HepG2 (cell line): ENCODE measurements around the gene MEGF11. TPM values are rescaled to one million over a fixed set of nuclear protein-coding genes. Genes with fewer than 3 reads are reported as not detected.

Source experiments
- ATAC-seq: fragments of 200-7000 bp; cut with Tn5 transposase; 3 replicates; pipeline ENCODE4 v1.9.1; 2020; ENCODE audit warnings: mild to moderate bottlenecking, moderate library complexity
- BruUV-seq: library from RNA; stranded (reverse); fragments of 400-500 nt; replicated peaks from 2 replicates; lab custom pipeline; 2021; lab: Mats Ljungman, UMichigan
- CTCF ChIA-PET: fragments of 300-600 bp; formaldehyde crosslinking; extraction: SDS; loops from one replicate; lab custom pipeline; 2021; ENCODE audit warnings: low total read pairs, inconsistent platforms, low intra/inter-chr PET ratio; lab: Yijun Ruan, JAX
- POLR2A ChIA-PET: fragments of 350-600 bp; sonication (Branson Sonifier 250); formaldehyde crosslinking; loops from one replicate; lab custom pipeline; 2020; ENCODE audit warnings: antibody characterized with exemption, inconsistent platforms; lab: Yijun Ruan, JAX
- DNase-seq: peaks from one replicate; pipeline ENCODE4 v3.0.0-alpha.2; 2015; ENCODE audit warnings: low spot score
- FAIRE-seq: peaks from 3 replicates; lab custom pipeline; 2011; peaks lifted over from hg19 to GRCh38; lab: Jason Lieb, UNC
- H2AFZ ChIP-seq: one replicate; pipeline ENCODE4 v1.6.1; 2011; ENCODE audit warnings: low read length, inconsistent platforms
- H3K27ac ChIP-seq: fragments of 300-600 bp; 3 replicates; pipeline ENCODE4 v1.8.0; 2011; ENCODE audit warnings: mixed run types, mild to moderate bottlenecking, mixed read lengths, low read length, inconsistent platforms; ENCODE audit not compliant: insufficient read depth; ENCODE audit errors: extremely low read length
- H3K27me3 ChIP-seq, 2 experiments: fragments of 200-600 bp in 1 of 2; 2 replicates in 1 of 2; 3 replicates in 1 of 2; pipeline versions ENCODE4 v1.6.0 to v1.8.0; 2011; ENCODE audit warnings: low read length in 2 of 2, mild to moderate bottlenecking in 2 of 2, moderate library complexity in 2 of 2, inconsistent platforms in 1 of 2; ENCODE audit not compliant: insufficient read depth in 2 of 2, control insufficient read depth in 1 of 2
- H3K36me3 ChIP-seq, 2 experiments: fragments of 200-600 bp in 1 of 2; replicated peaks in 1 of 2; 2 replicates in 1 of 2; 3 replicates in 1 of 2; pipeline versions ENCODE4 v1.5.1 to v1.8.0; 2011; ENCODE audit warnings: low read length in 2 of 2, inconsistent platforms in 1 of 2; ENCODE audit not compliant: insufficient read depth in 2 of 2, control insufficient read depth in 1 of 2
- H3K4me1 ChIP-seq: 2 replicates; pipeline ENCODE4 v1.5.1; 2012; ENCODE audit warnings: low read length, inconsistent platforms; ENCODE audit not compliant: insufficient read depth
- H3K4me2 ChIP-seq: 2 replicates; pipeline ENCODE4 v1.6.0; 2011; ENCODE audit warnings: low read depth, low read length, inconsistent platforms
- H3K4me3 ChIP-seq, 3 experiments: fragments of 200-600 bp in 1 of 3; sonication (generic), shearing (Covaris generic) in 1 of 3; replicated peaks in 1 of 3; 2 replicates each; pipeline ENCODE4 v1.5.1; 2011 to 2016; ENCODE audit warnings: low read length in 3 of 3, inconsistent platforms in 2 of 3, low read depth in 2 of 3, mild to moderate bottlenecking in 2 of 3, control low read depth in 1 of 3, mixed read lengths in 1 of 3; ENCODE audit not compliant: insufficient read depth in 1 of 3
- H3K79me2 ChIP-seq: one replicate; pipeline ENCODE4 v1.6.1; 2011; ENCODE audit warnings: low read length, inconsistent platforms; ENCODE audit not compliant: insufficient read depth
- H3K9ac ChIP-seq: 2 replicates; pipeline ENCODE4 v1.6.0; 2011; ENCODE audit warnings: mild to moderate bottlenecking, low read depth, low read length, inconsistent platforms; ENCODE audit not compliant: insufficient read depth
- H3K9me3 ChIP-seq: 2 replicates; pipeline ENCODE4 v1.5.1; 2012; ENCODE audit warnings: mild to moderate bottlenecking, low read length
- H4K20me1 ChIP-seq: 2 replicates; pipeline ENCODE4 v1.6.0; 2011; ENCODE audit warnings: inconsistent platforms, mild to moderate bottlenecking, low read length, moderate library complexity; ENCODE audit not compliant: insufficient read depth
- HNF4A ChIP-seq: sonication (generic); formaldehyde crosslinking; IDR thresholded peaks from 2 replicates; pipeline ENCODE4 v1.4.0; 2020; ENCODE audit warnings: missing genetic modification reagents
- STAG1 ChIP-seq: sonication (generic); formaldehyde crosslinking; IDR thresholded peaks from 2 replicates; pipeline ENCODE4 v1.4.0; 2020; ENCODE audit warnings: missing genetic modification reagents
- TFDP1 ChIP-seq: IDR thresholded peaks from 2 replicates; pipeline ENCODE4 v1.6.1; 2016; ENCODE audit warnings: missing compliant biosample characterization, missing genetic modification reagents, borderline replicate concordance
- ZNF570 ChIP-seq: sonication (generic); formaldehyde crosslinking; IDR thresholded peaks from 2 replicates; pipeline ENCODE4 v1.4.0; 2020; ENCODE audit warnings: mild to moderate bottlenecking, missing genetic modification reagents, borderline replicate concordance
- ZNF629 ChIP-seq: sonication (generic); formaldehyde crosslinking; conservative IDR thresholded peaks from 2 replicates; pipeline ENCODE4 v1.5.0; 2020; ENCODE audit warnings: missing genetic modification reagents
- WGBS: methylation state at CpG from one replicate; pipeline ENCODE4 v1.1.6; 2017; ENCODE audit warnings: low lambda C conversion rate; 5-methylcytosine and 5-hydroxymethylcytosine counted together
- in situ Hi-C: cut with HindIII; loops from 2 replicates; pipeline ENCODE4 v1.10.0; 2017; ENCODE audit warnings: low pct_unique_long_range_greater_than_20kb; ENCODE audit not compliant: extremely low pct_ligation_motif_present
- intact Hi-C: fragments of 100-400 bp; cut with micrococcal nuclease; formaldehyde crosslinking; loops from one replicate; pipeline ENCODE4 v1.10.0; 2022; ENCODE audit not compliant: unreplicated experiment
- polyA plus RNA-seq, 8 experiments: library from polyadenylated mRNA; depleted of rRNA in 3 of 8; stranded (reverse) in 7 of 8; unstranded in 1 of 8; fragments of >200 nt; fragmentation: Illumina TruSeq in 4 of 8; extraction: Trizol in 4 of 8; gene quantifications; 2 replicates each; pipeline versions ENCODE4 v1.2.1 to v1.2.3, GENCODE V29; 2011 to 2016; ENCODE audit warnings: low read depth in 4 of 8, missing spikeins in 1 of 8, mixed read lengths in 1 of 8; ENCODE audit not compliant: insufficient read depth in 1 of 8
- total RNA-seq, 5 experiments: library from RNA; depleted of rRNA; stranded (reverse); fragments of >200 nt; fragmentation: Illumina TruSeq; extraction: Trizol; gene quantifications; 2 replicates each; pipeline ENCODE4 v1.2.3, GENCODE V29; 2016; ENCODE audit warnings: low read depth in 1 of 5
- TF ChIP-seq, protein P1 (sequence below): sonication (generic); formaldehyde crosslinking; IDR thresholded peaks from 2 replicates; pipeline ENCODE4 v1.5.0; 2020; ENCODE audit warnings: mild to moderate bottlenecking, missing genetic modification reagents, moderate library complexity

Gene MEGF11
- total and polyA plus RNA-seq, 2 of the 13 experiments (the other 11 are each of a cell fraction or from before 2014, with no cell fraction given): not detected

DNA sequence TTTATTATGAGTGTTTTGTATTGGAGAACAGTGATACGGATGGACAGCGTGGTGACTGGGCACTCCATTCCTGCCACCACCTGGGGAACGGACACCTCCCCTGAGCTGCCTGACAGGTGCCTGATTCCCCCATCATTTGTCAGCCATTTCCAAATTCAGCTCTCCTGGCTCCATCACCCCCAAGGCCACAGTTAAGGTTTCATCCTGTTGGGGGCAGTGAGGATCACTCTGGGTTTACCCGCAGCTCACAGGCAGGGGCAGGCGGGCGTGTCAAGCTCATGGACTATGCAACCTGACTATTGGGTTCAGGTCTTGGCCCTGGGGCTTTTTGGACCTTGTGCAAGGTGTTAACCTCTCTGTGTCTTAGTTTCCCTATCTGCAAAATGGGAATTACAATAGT is 307.9 kb downstream of the MEGF11 start:
- H3K27ac ChIP-seq: no peak overlapping the region
- ChIA-PET CTCF (no interaction called here), POLR2A (no interaction called here)
- H2AFZ ChIP-seq: no peak overlapping the region
- no peaks in the 10 kb centered on the region for H3K36me3 ChIP-seq
- DNase-seq: no peak
- H3K79me2 ChIP-seq: no peaks in the 10 kb centered on the region
- ATAC-seq: peak; percentile 52
- peaks cover 25% of the 10 kb centered on the region for H3K4me1 ChIP-seq
- no peak overlapping the region for H3K9ac ChIP-seq
- TF ChIP-seq STAG1 (CRISPR knock-in tag) (peak; percentile 24), ZNF629 (CRISPR knock-in tag) (peak; percentile 45; the same call in 1 of the 2 replicates), TFDP1 (no peak)
- TF ChIP-seq, protein P1, sequence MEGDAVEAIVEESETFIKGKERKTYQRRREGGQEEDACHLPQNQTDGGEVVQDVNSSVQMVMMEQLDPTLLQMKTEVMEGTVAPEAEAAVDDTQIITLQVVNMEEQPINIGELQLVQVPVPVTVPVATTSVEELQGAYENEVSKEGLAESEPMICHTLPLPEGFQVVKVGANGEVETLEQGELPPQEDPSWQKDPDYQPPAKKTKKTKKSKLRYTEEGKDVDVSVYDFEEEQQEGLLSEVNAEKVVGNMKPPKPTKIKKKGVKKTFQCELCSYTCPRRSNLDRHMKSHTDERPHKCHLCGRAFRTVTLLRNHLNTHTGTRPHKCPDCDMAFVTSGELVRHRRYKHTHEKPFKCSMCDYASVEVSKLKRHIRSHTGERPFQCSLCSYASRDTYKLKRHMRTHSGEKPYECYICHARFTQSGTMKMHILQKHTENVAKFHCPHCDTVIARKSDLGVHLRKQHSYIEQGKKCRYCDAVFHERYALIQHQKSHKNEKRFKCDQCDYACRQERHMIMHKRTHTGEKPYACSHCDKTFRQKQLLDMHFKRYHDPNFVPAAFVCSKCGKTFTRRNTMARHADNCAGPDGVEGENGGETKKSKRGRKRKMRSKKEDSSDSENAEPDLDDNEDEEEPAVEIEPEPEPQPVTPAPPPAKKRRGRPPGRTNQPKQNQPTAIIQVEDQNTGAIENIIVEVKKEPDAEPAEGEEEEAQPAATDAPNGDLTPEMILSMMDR (CRISPR knock-in tag): peak; percentile 23; the same call in 1 of the 2 replicates
- peaks cover 2 to 10% of the 10 kb centered on the region in 2 experiments; a peak in 4 of 5 replicates for H3K27me3 ChIP-seq
- no TSS peak for BruUV-seq
- H3K4me2 ChIP-seq: no peak overlapping the region
- no peaks in the 10 kb centered on the region for H4K20me1 ChIP-seq
- intact Hi-C loops (no loop called here), in situ Hi-C loops (no loop called here)
- no peaks in the 10 kb centered on the region for H3K9me3 ChIP-seq
- no peak overlapping the region for H3K4me3 ChIP-seq
- no peak for FAIRE-seq
- 44% methylated on average over 6 of the region's 6 CpGs for WGBS

- no TSS peak for BruUV-seq
- WGBS: 4% methylated on average over 3 of the region's 3 CpGs
- peaks cover 25% of the 10 kb centered on the region for H3K4me1 ChIP-seq
- no peak overlapping the region for H3K4me2 ChIP-seq
- CTCF ChIA-PET: no interaction called here
- TF ChIP-seq ZNF570 (CRISPR knock-in tag) (no peak), ZNF629 (CRISPR knock-in tag) (peak; percentile 92), HNF4A (CRISPR knock-in tag) (peak; percentile 39)
- TF ChIP-seq, protein P1 (CRISPR knock-in tag): peak; percentile 47
- TF ChIP-seq, all 625 proteins: peak for 3
- DNase-seq: no peak
- peak; percentile 18; the same call in 1 of the 3 replicates for ATAC-seq
- POLR2A ChIA-PET: no interaction called here
- H4K20me1 ChIP-seq: no peaks in the 10 kb centered on the region
- H3K27me3 ChIP-seq: peaks cover 2 to 10% of the 10 kb centered on the region in 2 experiments; a peak in 4 of 5 replicates
- no peaks in the 10 kb centered on the region for H3K9me3 ChIP-seq
- intact Hi-C loops: no loop called here
- no peak overlapping the region for H3K4me3 ChIP-seq
- no peak for FAIRE-seq
- in situ Hi-C loops: no loop called here
- no peaks in the 10 kb centered on the region for H3K36me3 ChIP-seq
- no peak overlapping the region for H3K27ac ChIP-seq
- H3K9ac ChIP-seq: no peak overlapping the region
- no peak overlapping the region for H2AFZ ChIP-seq
- no peaks in the 10 kb centered on the region for H3K79me2 ChIP-seq
Measured at GRCh38 chr15:65944404-65944803, 309.1 kb downstream of the MEGF11 start.
